Mucosa of descending colon (tissue), 3 donors: ENCODE data around the gene KLF13. TPM values are rescaled to one million over a fixed set of nuclear protein-coding genes. Genes with fewer than 3 reads are reported as not detected.

Experiments
- ATAC-seq: fragments of 200-7000 bp; cut with Tn5 transposase; one replicate; pipeline ENCODE4 v1.9.1; 2020; ENCODE audit warnings: mild to moderate bottlenecking, moderate library complexity
- DNase-seq, 3 donors: peaks; one replicate each; pipeline ENCODE4 v3.0.0-alpha.2; 2020
- H3K36me3 ChIP-seq: fragments of 200-600 bp; one replicate; pipeline ENCODE4 v1.8.0; 2021; ENCODE audit warnings: low read depth, mild to moderate bottlenecking
- H3K4me1 ChIP-seq: fragments of 200-600 bp; one replicate; pipeline ENCODE4 v1.8.0; 2021; ENCODE audit warnings: low read depth, mild to moderate bottlenecking
- H3K4me3 ChIP-seq: fragments of 200-600 bp; one replicate; pipeline ENCODE4 v1.8.0; 2021; ENCODE audit warnings: mild to moderate bottlenecking
- H3K9me3 ChIP-seq: fragments of 200-600 bp; one replicate; pipeline ENCODE4 v1.8.0; 2021; ENCODE audit warnings: mild to moderate bottlenecking
- intact Hi-C, 2 donors: fragments of 100-400 bp; cut with DNase I in 1 of 2; cut with micrococcal nuclease in 1 of 2; formaldehyde crosslinking; loops; one replicate each; pipeline versions ENCODE4 v1.11.0 to v1.11.1; 2022; cut with DNase I, micrococcal nuclease
- total RNA-seq, 3 donors: library from RNA; stranded (reverse); fragmentation: NEBNext Ultra II Directional in 2 of 3; extraction: Animal tissue kit (Norgen Biotek cat#: 25700) in 2 of 3; gene quantifications; one replicate each; pipeline versions ENCODE4 v1.2.1 to v1.2.4, GENCODE V29; 2021 to 2023
- TF ChIP-seq, protein P1 (sequence below): fragments of 200-600 bp; IDR thresholded peaks from one replicate; pipeline ENCODE4 v1.8.0; 2022; ENCODE audit warnings: antibody characterized with exemption, mild to moderate bottlenecking
- donor health status: DM: no; HTN: no; CAD: no; lungs with moderate emphysema.
- donor health status: DM: no; HTN: no; CAD: no.
- donor health status: DM: no; HTN: yes; CAD: no.

The KLF13 gene
- total RNA-seq, 3 donors from 2014 or later: 72.4 to 107 (median 91.2) TPM

- no peaks in the 10 kb centered on the region for H3K9me3 ChIP-seq
- H3K36me3 ChIP-seq: no peaks in the 10 kb centered on the region
- intact Hi-C loops: no loop called here
- DNase-seq (no peak), ATAC-seq (no peak)
- H3K4me1 ChIP-seq: no peaks in the 10 kb centered on the region
- H3K4me3 ChIP-seq: no peak overlapping the region
- TF ChIP-seq, protein P1, sequence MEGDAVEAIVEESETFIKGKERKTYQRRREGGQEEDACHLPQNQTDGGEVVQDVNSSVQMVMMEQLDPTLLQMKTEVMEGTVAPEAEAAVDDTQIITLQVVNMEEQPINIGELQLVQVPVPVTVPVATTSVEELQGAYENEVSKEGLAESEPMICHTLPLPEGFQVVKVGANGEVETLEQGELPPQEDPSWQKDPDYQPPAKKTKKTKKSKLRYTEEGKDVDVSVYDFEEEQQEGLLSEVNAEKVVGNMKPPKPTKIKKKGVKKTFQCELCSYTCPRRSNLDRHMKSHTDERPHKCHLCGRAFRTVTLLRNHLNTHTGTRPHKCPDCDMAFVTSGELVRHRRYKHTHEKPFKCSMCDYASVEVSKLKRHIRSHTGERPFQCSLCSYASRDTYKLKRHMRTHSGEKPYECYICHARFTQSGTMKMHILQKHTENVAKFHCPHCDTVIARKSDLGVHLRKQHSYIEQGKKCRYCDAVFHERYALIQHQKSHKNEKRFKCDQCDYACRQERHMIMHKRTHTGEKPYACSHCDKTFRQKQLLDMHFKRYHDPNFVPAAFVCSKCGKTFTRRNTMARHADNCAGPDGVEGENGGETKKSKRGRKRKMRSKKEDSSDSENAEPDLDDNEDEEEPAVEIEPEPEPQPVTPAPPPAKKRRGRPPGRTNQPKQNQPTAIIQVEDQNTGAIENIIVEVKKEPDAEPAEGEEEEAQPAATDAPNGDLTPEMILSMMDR: no peak
These were observed 35.5 kb upstream of the KLF13 start for GRCh38 chr15:31291048-31291578.

DNA sequence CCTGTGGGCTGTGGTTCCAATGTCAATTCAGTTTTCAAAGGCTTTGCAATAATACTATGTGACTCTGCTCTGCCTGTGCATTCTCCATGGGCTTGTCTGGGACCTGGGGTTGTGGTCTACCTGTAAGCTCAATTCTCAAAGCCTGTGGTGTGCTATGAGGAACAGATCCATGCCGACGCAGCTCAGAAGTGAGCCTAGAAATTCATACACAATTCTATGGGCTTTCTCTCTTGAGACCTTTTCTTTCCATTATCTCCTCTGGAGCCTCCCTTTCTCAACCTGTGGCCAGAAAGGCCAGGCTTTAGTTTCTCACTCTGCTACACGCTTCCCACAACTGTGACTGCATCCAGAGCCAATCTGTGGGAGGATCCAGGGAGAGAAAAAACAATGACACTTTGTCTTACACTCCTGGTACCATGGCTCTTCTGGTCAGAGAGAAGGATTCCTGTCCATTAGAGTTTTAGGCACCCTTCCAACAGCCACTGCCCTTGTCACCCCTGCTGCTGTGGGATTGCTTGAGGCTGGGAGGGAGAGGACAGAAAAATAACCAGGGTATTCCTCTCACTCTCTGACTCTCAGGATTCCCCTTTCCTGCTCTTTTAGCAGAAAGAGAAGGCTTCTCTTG lies 34.1 kb upstream of the KLF13 start:
- intact Hi-C loops: no loop called here
- Histone ChIP-seq H3K36me3 (no peaks in the 10 kb centered on the region), H3K9me3 (no peaks in the 10 kb centered on the region), H3K4me1 (peaks cover 11% of the 10 kb centered on the region), H3K4me3 (no peak overlapping the region)
- DNase-seq (no peak), ATAC-seq (no peak)
- TF ChIP-seq, protein P1: no peak

DNA sequence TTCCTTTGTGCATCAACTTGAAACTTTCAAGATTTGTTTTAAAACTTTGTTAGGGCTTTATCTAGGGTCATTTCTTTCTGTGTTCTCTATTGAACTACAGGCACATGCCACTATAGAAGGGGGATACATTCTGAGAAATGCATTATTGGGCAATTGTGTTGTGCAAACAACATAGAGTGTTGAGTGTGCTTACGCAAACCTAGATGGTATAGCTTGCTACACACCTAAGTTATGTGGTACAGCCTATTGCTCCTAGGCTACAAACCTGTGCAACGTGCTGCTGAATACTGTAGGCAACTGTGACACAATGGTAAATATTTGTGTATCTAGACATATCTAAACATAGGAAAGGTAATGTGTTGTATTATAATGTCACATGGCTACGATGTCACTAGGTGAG lies 33.0 kb upstream of the KLF13 start:
- H3K36me3 ChIP-seq: no peaks in the 10 kb centered on the region
- no peaks in the 10 kb centered on the region for H3K9me3 ChIP-seq
- DNase-seq (no peak), ATAC-seq (no peak)
- TF ChIP-seq, protein P1: no peak
- H3K4me1 ChIP-seq: peaks cover 20% of the 10 kb centered on the region
- H3K4me3 ChIP-seq: no peak overlapping the region
- intact Hi-C loops: no loop called here

DNA sequence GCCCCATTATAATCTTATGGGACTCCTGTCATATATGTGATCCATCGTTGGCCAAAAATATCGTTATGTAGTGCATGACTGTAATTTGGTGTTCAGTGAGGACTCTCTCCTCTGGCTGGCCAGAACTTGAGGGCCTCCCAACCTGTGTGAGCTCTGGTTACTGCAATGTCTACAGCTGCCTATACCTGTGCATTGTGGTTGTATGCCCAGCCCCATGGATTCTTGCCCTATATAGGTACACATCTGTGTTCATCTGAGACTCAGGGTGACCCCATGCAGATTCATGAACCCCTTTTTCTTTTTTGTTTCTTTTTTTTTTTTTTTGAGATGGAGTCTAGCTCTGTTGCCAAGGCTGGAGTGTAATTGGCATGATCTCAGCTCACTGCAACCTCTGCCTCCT lies 32.6 kb upstream of the KLF13 start:
- Histone ChIP-seq H3K9me3 (no peaks in the 10 kb centered on the region), H3K4me1 (peaks cover 20% of the 10 kb centered on the region), H3K4me3 (no peak overlapping the region), H3K36me3 (no peaks in the 10 kb centered on the region)
- ATAC-seq: no peak
- DNase-seq: no peak
- intact Hi-C loops: no loop called here
- TF ChIP-seq, protein P1: no peak

GRCh38 chr15:31295658-31296057 lies 31.0 kb upstream of the KLF13 start:
- TF ChIP-seq, protein P1: no peak
- DNase-seq (no peak), ATAC-seq (no peak)

More at GRCh38 chr15:31295658-31296057, 31.0 kb upstream of the KLF13 start:
- H3K36me3 ChIP-seq: no peaks in the 10 kb centered on the region
- H3K4me1 ChIP-seq: peaks cover 20% of the 10 kb centered on the region
- no peaks in the 10 kb centered on the region for H3K9me3 ChIP-seq
- intact Hi-C loops: no loop called here
- H3K4me3 ChIP-seq: no peak overlapping the region
